A673 (cell line): ENCODE measurements around the gene DOCK8. TPM values are rescaled to one million over a fixed set of nuclear protein-coding genes. Genes with fewer than 3 reads are reported as not detected.

ENCODE experiments used
- BruUV-seq: library from RNA; stranded (reverse); fragments of 400-500 nt; replicated peaks from 2 replicates; lab custom pipeline; 2021; lab: Mats Ljungman, UMichigan
- CTCF ChIA-PET: fragments of 300-600 bp; sonication (Branson Sonifier 250); formaldehyde crosslinking; loops from one replicate; lab custom pipeline; 2022; ENCODE audit warnings: antibody characterized with exemption; lab: Charles Lee
- POLR2A ChIA-PET: fragments of 300-600 bp; sonication (Branson Sonifier 250); formaldehyde crosslinking; loops from one replicate; lab custom pipeline; 2022; ENCODE audit warnings: antibody characterized with exemption; ENCODE audit not compliant: low non-redundant PET; lab: Charles Lee
- DNase-seq: peaks from one replicate; pipeline ENCODE4 v3.0.0-alpha.2; 2015; ENCODE audit warnings: low spot score
- H3K27ac ChIP-seq: fragments of 200-600 bp; sonication (generic); 2 replicates; pipeline ENCODE4 v1.5.1; 2016; ENCODE audit warnings: mixed run types, low read depth, mild to moderate bottlenecking, mixed read lengths, antibody characterized with exemption, low read length; ENCODE audit not compliant: poor library complexity, severe bottlenecking
- H3K27me3 ChIP-seq: fragments of 200-600 bp; sonication (generic); replicated peaks from 2 replicates; pipeline ENCODE4 v1.6.1; 2017; ENCODE audit warnings: mixed run types, low read depth, mild to moderate bottlenecking, mixed read lengths, antibody characterized with exemption, low read length; ENCODE audit not compliant: insufficient read depth, poor library complexity
- H3K36me3 ChIP-seq: fragments of 200-600 bp; sonication (generic); 2 replicates; pipeline ENCODE4 v1.6.1; 2016; ENCODE audit warnings: mixed run types, mild to moderate bottlenecking, mixed read lengths, antibody characterized with exemption, low read length; ENCODE audit not compliant: insufficient read depth, poor library complexity, severe bottlenecking
- H3K4me1 ChIP-seq: fragments of 200-600 bp; sonication (generic); 2 replicates; pipeline ENCODE4 v1.6.1; 2017; ENCODE audit warnings: mixed run types, mild to moderate bottlenecking, mixed read lengths, antibody characterized with exemption, low read length; ENCODE audit not compliant: insufficient read depth, poor library complexity, severe bottlenecking
- H3K4me3 ChIP-seq: fragments of 200-600 bp; sonication (generic); 2 replicates; pipeline ENCODE4 v1.5.1; 2016; ENCODE audit warnings: low read depth, mixed run types, mild to moderate bottlenecking, mixed read lengths, low read length; ENCODE audit not compliant: poor library complexity, severe bottlenecking
- H3K9me3 ChIP-seq: fragments of 200-600 bp; sonication (generic); 2 replicates; pipeline ENCODE4 v1.6.1; 2016; ENCODE audit warnings: mixed run types, low read depth, mild to moderate bottlenecking, mixed read lengths, antibody characterized with exemption, low read length; ENCODE audit not compliant: poor library complexity, severe bottlenecking
- EZH2 ChIP-seq: fragments of 200-600 bp; sonication (generic); IDR thresholded peaks from 2 replicates; pipeline ENCODE4 v1.6.1; 2017; ENCODE audit warnings: borderline replicate concordance, low read depth, mild to moderate bottlenecking, mixed read lengths, antibody characterized with exemption, low read length; ENCODE audit not compliant: poor library complexity, severe bottlenecking
- intact Hi-C: fragments of 100-400 bp; cut with micrococcal nuclease; formaldehyde crosslinking; loops from one replicate; pipeline ENCODE4 v1.10.0; 2022; ENCODE audit not compliant: unreplicated experiment
- total RNA-seq: library from RNA; stranded (reverse); gene quantifications from 2 replicates; pipeline ENCODE4 v1.2.3, GENCODE V29; 2021
- TF ChIP-seq, protein P1 (sequence below): fragments of 300-800, 200-600 bp; sonication (generic); conservative IDR thresholded peaks from 2 replicates; pipeline ENCODE4 v1.5.1; 2017; ENCODE audit warnings: low read depth, mild to moderate bottlenecking, antibody characterized with exemption, low read length, moderate library complexity, mixed read lengths

DOCK8 gene
- total RNA-seq, 1 experiment from 2014 or later: not detected

DNA sequence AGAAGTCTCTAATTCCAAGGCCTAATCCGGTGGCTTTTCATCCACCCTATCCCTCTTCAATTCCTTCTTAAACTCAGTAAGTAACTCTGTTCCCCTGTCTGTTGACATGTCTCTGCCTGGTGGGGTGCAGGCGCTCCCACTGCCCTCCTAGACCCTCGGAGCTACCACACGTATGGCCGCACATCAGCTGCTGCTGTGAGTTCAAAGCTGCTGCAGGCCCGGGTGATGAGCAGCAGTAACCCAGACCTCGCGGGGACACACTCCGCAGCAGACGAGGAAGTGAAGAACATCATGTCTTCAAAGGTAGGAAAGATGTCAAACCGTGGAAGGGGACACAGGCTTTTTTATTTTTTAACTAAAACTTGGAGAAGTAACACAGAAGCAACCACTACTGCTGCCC, 167.7 kb downstream of the DOCK8 start:
- Histone ChIP-seq H3K27me3 (peaks cover 50% of the 10 kb centered on the region), H3K27ac (no peak overlapping the region), H3K4me3 (no peak overlapping the region), H3K4me1 (no peaks in the 10 kb centered on the region), H3K36me3 (no peaks in the 10 kb centered on the region), H3K9me3 (no peaks in the 10 kb centered on the region)
- POLR2A ChIA-PET: no interaction called here
- DNase-seq: no peak
- CTCF ChIA-PET: no interaction called here
- TF ChIP-seq EZH2: no peak
- TF ChIP-seq, protein P1, sequence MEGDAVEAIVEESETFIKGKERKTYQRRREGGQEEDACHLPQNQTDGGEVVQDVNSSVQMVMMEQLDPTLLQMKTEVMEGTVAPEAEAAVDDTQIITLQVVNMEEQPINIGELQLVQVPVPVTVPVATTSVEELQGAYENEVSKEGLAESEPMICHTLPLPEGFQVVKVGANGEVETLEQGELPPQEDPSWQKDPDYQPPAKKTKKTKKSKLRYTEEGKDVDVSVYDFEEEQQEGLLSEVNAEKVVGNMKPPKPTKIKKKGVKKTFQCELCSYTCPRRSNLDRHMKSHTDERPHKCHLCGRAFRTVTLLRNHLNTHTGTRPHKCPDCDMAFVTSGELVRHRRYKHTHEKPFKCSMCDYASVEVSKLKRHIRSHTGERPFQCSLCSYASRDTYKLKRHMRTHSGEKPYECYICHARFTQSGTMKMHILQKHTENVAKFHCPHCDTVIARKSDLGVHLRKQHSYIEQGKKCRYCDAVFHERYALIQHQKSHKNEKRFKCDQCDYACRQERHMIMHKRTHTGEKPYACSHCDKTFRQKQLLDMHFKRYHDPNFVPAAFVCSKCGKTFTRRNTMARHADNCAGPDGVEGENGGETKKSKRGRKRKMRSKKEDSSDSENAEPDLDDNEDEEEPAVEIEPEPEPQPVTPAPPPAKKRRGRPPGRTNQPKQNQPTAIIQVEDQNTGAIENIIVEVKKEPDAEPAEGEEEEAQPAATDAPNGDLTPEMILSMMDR: no peak
- intact Hi-C loops: no loop called here
- no TSS peak for BruUV-seq

DNA sequence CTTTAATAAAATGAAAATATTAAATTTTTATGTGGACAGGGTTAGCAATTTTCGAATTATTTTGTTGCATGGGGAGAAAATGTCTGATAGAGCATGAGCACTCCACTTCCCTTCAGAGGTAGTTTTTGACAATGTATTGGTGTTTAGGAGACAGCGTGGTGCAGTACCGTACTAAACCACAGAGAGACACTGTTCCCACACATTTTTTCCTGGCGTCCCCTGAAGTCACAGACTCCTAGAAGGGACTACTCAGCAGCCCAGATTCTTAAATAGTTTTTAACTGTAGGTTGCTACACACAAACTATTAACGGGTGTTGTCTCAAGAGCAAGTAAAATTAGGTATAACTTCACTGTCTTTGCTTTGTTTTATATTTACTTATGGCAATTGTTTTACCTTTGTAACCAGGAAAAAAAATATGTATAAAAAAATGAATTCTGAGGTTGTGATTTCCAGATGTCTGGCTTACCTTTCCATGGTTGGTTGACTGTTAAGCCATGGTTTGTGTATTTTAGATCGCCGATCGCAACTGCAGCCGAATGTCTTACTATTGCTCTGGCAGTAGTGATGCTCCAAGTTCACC, 171.2 kb downstream of the DOCK8 start:
- peak; percentile 66 for DNase-seq

DNA sequence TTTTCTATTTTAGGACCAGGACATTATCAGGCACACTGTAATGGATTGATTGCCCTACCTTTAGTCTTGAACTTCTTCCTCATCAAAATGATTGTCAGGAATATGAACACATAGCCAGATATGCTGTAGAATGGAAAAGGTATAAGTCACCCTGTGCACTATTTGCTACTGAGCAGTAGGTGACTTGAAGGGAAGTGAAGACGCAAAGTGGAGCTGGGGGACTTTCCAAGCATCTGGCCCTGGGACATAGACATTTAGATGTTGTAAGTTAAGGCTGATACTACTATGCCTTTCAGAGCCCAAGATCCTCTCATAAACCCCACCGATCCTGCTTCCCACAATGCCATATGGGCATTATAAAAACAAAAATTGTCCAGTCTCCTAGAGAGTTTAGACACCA, 174.5 kb downstream of the DOCK8 start:
- Histone ChIP-seq H3K27ac (no peak overlapping the region), H3K27me3 (peaks cover 37% of the 10 kb centered on the region), H3K4me3 (no peak overlapping the region), H3K4me1 (no peaks in the 10 kb centered on the region), H3K36me3 (no peaks in the 10 kb centered on the region), H3K9me3 (no peaks in the 10 kb centered on the region)
- TF ChIP-seq, protein P1: no peak
- no peak for TF ChIP-seq EZH2
- POLR2A ChIA-PET: no interaction called here
- no peak for DNase-seq
- intact Hi-C loops: loop anchor here (5.0 kb wide), 2 partner anchors 223 to 373 kb away; no protein-coding TSS in a partner anchor
- CTCF ChIA-PET: no interaction called here
- BruUV-seq: no TSS peak

More for the DNA sequence above, 171.2 kb downstream of the DOCK8 start:
- Histone ChIP-seq H3K9me3 (no peaks in the 10 kb centered on the region), H3K4me3 (no peak overlapping the region), H3K36me3 (no peaks in the 10 kb centered on the region), H3K27me3 (peaks cover 50% of the 10 kb centered on the region), H3K4me1 (no peaks in the 10 kb centered on the region), H3K27ac (no peak overlapping the region)
- ChIA-PET CTCF (no interaction called here), POLR2A (no interaction called here)
- intact Hi-C loops: loop anchor here (2.0 to 5.0 kb wide), 4 partner anchors 226 to 623 kb away; no protein-coding TSS in a partner anchor
- no peak for TF ChIP-seq EZH2
- TF ChIP-seq, protein P1: peak; percentile 78
- no TSS peak for BruUV-seq
